Measurements from ENCODE around the gene CTCFL. TPM values are rescaled to one million over a fixed set of nuclear protein-coding genes. Genes with fewer than 3 reads are reported as not detected.
"Not testable (repeated sequence)": the region's sequence is repeated elsewhere in the genome, so short reads cannot be mapped to it uniquely, and the experiment has no call there.

CTCFL gene
- total and polyA plus RNA-seq, 2 of the 8 experiments (the other 6 are each of a cell fraction or from before 2014, with no cell fraction given): 0.30 to 0.80 TPM

GRCh38 chr20:57511709-57512108 lies 13.2 kb downstream of the CTCFL start:
- ChIA-PET POLR2A (ENCODE audit: partially characterized antibody) (interaction anchor here (0.6 to 1.1 kb wide), 2 partner anchors 11 to 119 kb away, joined by 4 read pairs; no protein-coding TSS in a partner anchor), CTCF (ENCODE audit: partially characterized antibody) (interaction anchor here (0.8 to 12.4 kb wide), 5 partner anchors 10 to 1931 kb away, joined by 3 to 194 read pairs (median 4); no protein-coding TSS in a partner anchor)
- not testable (repeated sequence) for H3K9me3 ChIP-seq (ENCODE audit: insufficient read depth in 2 of 2, low read depth in 1 of 2, low read length in 1 of 2); H3K56ac ChIP-seq (replicated peaks; ENCODE audit: insufficient read length, low read depth, low read length); H3K36me3 ChIP-seq (ENCODE audit: control insufficient read depth in 2 of 4, insufficient read depth in 4 of 4, low read length in 3 of 4); H4K91ac ChIP-seq (replicated peaks; ENCODE audit: insufficient read length, low read length); H3K14ac ChIP-seq (ENCODE audit: insufficient read length); H2BK120ac ChIP-seq (replicated peaks; ENCODE audit: low read depth, low read length); H3K79me2 ChIP-seq (ENCODE audit: control insufficient read depth in 1 of 2, insufficient read depth in 2 of 2, low read length in 2 of 2); H4K20me1 ChIP-seq (replicated peaks in 1 of 2; ENCODE audit: control insufficient read depth in 1 of 2, insufficient read depth in 2 of 2, low read length in 2 of 2); H3K18ac ChIP-seq (ENCODE audit: extremely low read depth, low read length); H3K79me1 ChIP-seq (ENCODE audit: low read depth, low read length); H2BK20ac ChIP-seq (ENCODE audit: low read length); H4K8ac ChIP-seq (ENCODE audit: extremely low read depth, insufficient read depth, low read length); H3K27me3 ChIP-seq (replicated peaks in 1 of 4; ENCODE audit: control insufficient read depth in 3 of 4, extremely low read depth in 1 of 4, insufficient read depth in 3 of 4, low read length in 3 of 4); H3K27ac ChIP-seq (ENCODE audit: low read depth, low read length); H3K4me2 ChIP-seq (ENCODE audit: insufficient read depth in 1 of 2, low read depth in 2 of 2, low read length in 2 of 2); H2BK5ac ChIP-seq (ENCODE audit: low read depth, low read length); H3K9ac ChIP-seq (replicated peaks in 1 of 4; ENCODE audit: extremely low read depth in 1 of 4, low read depth in 3 of 4, low read length in 3 of 4); H2AFZ ChIP-seq (ENCODE audit: low read length); DNase-seq (ENCODE audit: low read depth in 1 of 2, low spot score in 2 of 2); H3K23me2 ChIP-seq (ENCODE audit: low read depth, low read length); H2AK5ac ChIP-seq (ENCODE audit: low read depth, low read length); H2BK15ac ChIP-seq (ENCODE audit: low read length); FAIRE-seq; H3K4ac ChIP-seq (replicated peaks; ENCODE audit: insufficient read length, low read depth, low read length); H3K23ac ChIP-seq (ENCODE audit: insufficient read length); H3K4me3 ChIP-seq (ENCODE audit: extremely low read depth in 1 of 4, insufficient read depth in 2 of 4, low read depth in 3 of 4, low read length in 4 of 4); H4K5ac ChIP-seq (ENCODE audit: insufficient read length, low read depth, low read length); H2BK12ac ChIP-seq (ENCODE audit: low read depth, low read length)
- H3K4me1 ChIP-seq (replicated peaks in 1 of 4; ENCODE audit: control insufficient read depth in 3 of 4, insufficient read depth in 4 of 4, low read length in 3 of 4): peaks cover 2 to 11% (median 4%) of the 10 kb centered on the region in 4 experiments; a peak in 4 of 7 replicates
- WGBS, 2 experiments (ENCODE audit: extremely low coverage in 1 of 2, insufficient coverage in 1 of 2, insufficient read length in 1 of 2, insufficient replicate concordance in 2 of 2, low coverage in 1 of 2, low lambda C conversion rate in 2 of 2, missing lambda C conversion rate in 1 of 2): 82% methylated on average over 7 of the region's 7 CpGs; no CpG with 5 or more reads in 1 of the 2 experiments

Data from H1 (cell line).